ENCODE data around the gene TMEM95. TPM values are rescaled to one million over a fixed set of nuclear protein-coding genes. Genes with fewer than 3 reads are reported as not detected.
"Not testable (repeated sequence)": the region's sequence is repeated elsewhere in the genome, so short reads cannot be mapped to it uniquely, and the experiment has no call there.

The TMEM95 gene
- polyA plus RNA-seq, 1 donor from 2014 or later, result not detected

DNA sequence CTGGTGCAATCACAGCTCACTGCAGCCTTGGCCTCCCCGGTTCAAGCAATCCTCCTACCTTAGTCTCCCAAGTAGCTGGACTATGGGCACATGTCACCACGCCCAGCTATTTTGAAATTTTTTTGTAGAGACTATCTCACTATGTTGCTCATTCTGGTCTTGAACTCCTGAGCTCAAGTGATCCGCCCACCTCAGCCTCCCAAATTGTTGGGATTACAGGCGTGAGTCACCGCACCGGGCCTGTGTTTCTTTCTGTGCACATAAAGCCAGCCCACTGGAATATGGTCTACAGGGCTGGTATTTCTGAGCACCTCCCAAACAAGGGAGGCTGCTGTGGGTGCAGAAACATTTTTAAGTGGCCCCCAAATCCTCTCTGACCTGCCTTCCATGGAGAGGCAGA is 8.4 kb downstream of the TMEM95 start:
- Histone ChIP-seq H3K9me2 (ENCODE audit: insufficient read depth, low read length) (no peaks in the 10 kb centered on the region), H3K79me2 (replicated peaks; ENCODE audit: insufficient read depth, low read length) (no peaks in the 10 kb centered on the region), H3K9ac (ENCODE audit: low read length) (no peak overlapping the region), H3K27me3 (ENCODE audit: insufficient read depth, low read depth, low read length) (no peaks in the 10 kb centered on the region), H3K4me2 (ENCODE audit: low read length) (no peak overlapping the region), H4K20me1 (ENCODE audit: insufficient read depth) (no peaks in the 10 kb centered on the region), H3K9me3 (ENCODE audit: low read length) (no peaks in the 10 kb centered on the region), H3F3A (ENCODE audit: insufficient read depth, low read length, poor library complexity, severe bottlenecking) (no peaks in the 10 kb centered on the region), H2AFZ (ENCODE audit: low read depth, low read length) (no peak overlapping the region), H3K27ac (ENCODE audit: low read length) (no peak overlapping the region), H3K36me3 (ENCODE audit: insufficient read depth, low read length) (no peaks in the 10 kb centered on the region), H3K4me3 (ENCODE audit: low read length) (no peak overlapping the region)
- TF ChIP-seq SMC3 (conservative IDR thresholded peaks at IDR 0.05; ENCODE audit: poor library complexity), result no peak
- TF ChIP-seq TAF1 (IDR thresholded peaks at IDR 0.05; ENCODE audit: low read depth), result no peak
- no peak for TF ChIP-seq EZH2 (IDR thresholded peaks at IDR 0.05; ENCODE audit: borderline replicate concordance, insufficient read depth, low read length, poor library complexity, severe bottlenecking)
- no peak for TF ChIP-seq MXI1 (conservative IDR thresholded peaks at IDR 0.05; ENCODE audit: poor library complexity, severe bottlenecking)
- TF ChIP-seq, protein P1, sequence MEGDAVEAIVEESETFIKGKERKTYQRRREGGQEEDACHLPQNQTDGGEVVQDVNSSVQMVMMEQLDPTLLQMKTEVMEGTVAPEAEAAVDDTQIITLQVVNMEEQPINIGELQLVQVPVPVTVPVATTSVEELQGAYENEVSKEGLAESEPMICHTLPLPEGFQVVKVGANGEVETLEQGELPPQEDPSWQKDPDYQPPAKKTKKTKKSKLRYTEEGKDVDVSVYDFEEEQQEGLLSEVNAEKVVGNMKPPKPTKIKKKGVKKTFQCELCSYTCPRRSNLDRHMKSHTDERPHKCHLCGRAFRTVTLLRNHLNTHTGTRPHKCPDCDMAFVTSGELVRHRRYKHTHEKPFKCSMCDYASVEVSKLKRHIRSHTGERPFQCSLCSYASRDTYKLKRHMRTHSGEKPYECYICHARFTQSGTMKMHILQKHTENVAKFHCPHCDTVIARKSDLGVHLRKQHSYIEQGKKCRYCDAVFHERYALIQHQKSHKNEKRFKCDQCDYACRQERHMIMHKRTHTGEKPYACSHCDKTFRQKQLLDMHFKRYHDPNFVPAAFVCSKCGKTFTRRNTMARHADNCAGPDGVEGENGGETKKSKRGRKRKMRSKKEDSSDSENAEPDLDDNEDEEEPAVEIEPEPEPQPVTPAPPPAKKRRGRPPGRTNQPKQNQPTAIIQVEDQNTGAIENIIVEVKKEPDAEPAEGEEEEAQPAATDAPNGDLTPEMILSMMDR (IDR thresholded peaks at IDR 0.05; ENCODE audit: poor library complexity, severe bottlenecking), result no peak
- TF ChIP-seq EP300 (conservative IDR thresholded peaks at IDR 0.05; ENCODE audit: poor library complexity, severe bottlenecking), result no peak
- TF ChIP-seq POLR2AphosphoS5 (IDR thresholded peaks at IDR 0.05), result no peak
- TF ChIP-seq, protein P2, sequence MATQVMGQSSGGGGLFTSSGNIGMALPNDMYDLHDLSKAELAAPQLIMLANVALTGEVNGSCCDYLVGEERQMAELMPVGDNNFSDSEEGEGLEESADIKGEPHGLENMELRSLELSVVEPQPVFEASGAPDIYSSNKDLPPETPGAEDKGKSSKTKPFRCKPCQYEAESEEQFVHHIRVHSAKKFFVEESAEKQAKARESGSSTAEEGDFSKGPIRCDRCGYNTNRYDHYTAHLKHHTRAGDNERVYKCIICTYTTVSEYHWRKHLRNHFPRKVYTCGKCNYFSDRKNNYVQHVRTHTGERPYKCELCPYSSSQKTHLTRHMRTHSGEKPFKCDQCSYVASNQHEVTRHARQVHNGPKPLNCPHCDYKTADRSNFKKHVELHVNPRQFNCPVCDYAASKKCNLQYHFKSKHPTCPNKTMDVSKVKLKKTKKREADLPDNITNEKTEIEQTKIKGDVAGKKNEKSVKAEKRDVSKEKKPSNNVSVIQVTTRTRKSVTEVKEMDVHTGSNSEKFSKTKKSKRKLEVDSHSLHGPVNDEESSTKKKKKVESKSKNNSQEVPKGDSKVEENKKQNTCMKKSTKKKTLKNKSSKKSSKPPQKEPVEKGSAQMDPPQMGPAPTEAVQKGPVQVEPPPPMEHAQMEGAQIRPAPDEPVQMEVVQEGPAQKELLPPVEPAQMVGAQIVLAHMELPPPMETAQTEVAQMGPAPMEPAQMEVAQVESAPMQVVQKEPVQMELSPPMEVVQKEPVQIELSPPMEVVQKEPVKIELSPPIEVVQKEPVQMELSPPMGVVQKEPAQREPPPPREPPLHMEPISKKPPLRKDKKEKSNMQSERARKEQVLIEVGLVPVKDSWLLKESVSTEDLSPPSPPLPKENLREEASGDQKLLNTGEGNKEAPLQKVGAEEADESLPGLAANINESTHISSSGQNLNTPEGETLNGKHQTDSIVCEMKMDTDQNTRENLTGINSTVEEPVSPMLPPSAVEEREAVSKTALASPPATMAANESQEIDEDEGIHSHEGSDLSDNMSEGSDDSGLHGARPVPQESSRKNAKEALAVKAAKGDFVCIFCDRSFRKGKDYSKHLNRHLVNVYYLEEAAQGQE (IDR thresholded peaks at IDR 0.05; ENCODE audit: borderline replicate concordance), result no peak
- no peak for TF ChIP-seq RAD21 (conservative IDR thresholded peaks at IDR 0.05)

DNA sequence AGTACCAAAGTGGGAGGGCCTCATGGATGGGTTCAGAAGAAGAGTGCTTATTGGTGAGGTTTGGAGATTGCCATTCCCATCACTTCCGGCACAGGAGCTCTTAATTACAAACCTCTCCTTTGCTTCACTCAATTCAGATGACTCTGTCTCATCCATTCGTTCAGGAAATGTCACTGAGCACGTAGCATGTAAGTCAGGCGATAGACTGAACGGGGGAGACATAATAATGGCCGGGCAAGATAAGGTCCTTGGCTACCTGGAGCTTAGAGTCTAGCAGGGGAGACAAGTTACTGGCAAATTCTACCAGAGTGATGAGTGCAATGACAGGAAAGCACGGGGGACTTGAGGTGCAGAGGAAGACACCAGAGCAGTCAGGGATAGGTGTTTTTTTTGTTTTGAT is 11.0 kb downstream of the TMEM95 start:
- not testable (repeated sequence) for H3K9me3 ChIP-seq (ENCODE audit: low read length); H3K9ac ChIP-seq (ENCODE audit: low read length); H3K9me2 ChIP-seq (ENCODE audit: insufficient read depth, low read length); H2AFZ ChIP-seq (ENCODE audit: low read depth, low read length); H3K79me2 ChIP-seq (replicated peaks; ENCODE audit: insufficient read depth, low read length); H3F3A ChIP-seq (ENCODE audit: insufficient read depth, low read length, poor library complexity, severe bottlenecking); H3K27me3 ChIP-seq (ENCODE audit: insufficient read depth, low read depth, low read length); H3K4me2 ChIP-seq (ENCODE audit: low read length); H3K27ac ChIP-seq (ENCODE audit: low read length); H3K36me3 ChIP-seq (ENCODE audit: insufficient read depth, low read length); H4K20me1 ChIP-seq (ENCODE audit: insufficient read depth); H3K4me3 ChIP-seq (ENCODE audit: low read length)

DNA sequence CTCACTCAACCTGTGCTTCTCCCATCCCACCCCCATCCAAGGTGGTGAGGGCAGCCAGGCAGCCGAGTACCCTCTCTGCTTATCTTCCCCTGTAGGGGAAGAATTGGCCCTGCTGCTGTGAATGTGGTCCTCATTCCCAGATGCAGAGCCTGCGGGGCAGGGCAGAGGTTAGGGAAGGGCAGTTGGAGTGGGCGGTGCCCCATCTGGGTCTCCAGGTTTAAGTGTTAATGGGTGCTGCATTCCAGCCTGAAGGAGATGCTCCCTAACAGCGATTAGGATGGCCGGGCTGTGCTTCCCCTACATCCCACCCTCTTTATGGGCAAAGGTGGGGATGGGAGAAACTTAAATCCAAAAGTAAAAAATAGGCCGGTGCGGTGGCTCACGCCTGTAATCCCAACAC is 12.1 kb downstream of the TMEM95 start:
- Histone ChIP-seq H3K27me3 (ENCODE audit: insufficient read depth, low read depth, low read length) (no peaks in the 10 kb centered on the region), H3K27ac (ENCODE audit: low read length) (no peak overlapping the region), H3K79me2 (replicated peaks; ENCODE audit: insufficient read depth, low read length) (no peaks in the 10 kb centered on the region), H3K9me2 (ENCODE audit: insufficient read depth, low read length) (no peaks in the 10 kb centered on the region), H2AFZ (ENCODE audit: low read depth, low read length) (no peak overlapping the region), H4K20me1 (ENCODE audit: insufficient read depth) (no peaks in the 10 kb centered on the region), H3K4me2 (ENCODE audit: low read length) (no peak overlapping the region), H3F3A (ENCODE audit: insufficient read depth, low read length, poor library complexity, severe bottlenecking) (no peaks in the 10 kb centered on the region), H3K4me3 (ENCODE audit: low read length) (no peak overlapping the region), H3K9ac (ENCODE audit: low read length) (no peak overlapping the region), H3K9me3 (ENCODE audit: low read length) (no peaks in the 10 kb centered on the region), H3K36me3 (ENCODE audit: insufficient read depth, low read length) (no peaks in the 10 kb centered on the region)
- TF ChIP-seq, protein P2 (IDR thresholded peaks at IDR 0.05; ENCODE audit: borderline replicate concordance), result no peak
- no peak for TF ChIP-seq TAF1 (IDR thresholded peaks at IDR 0.05; ENCODE audit: low read depth)
- no peak for TF ChIP-seq EZH2 (IDR thresholded peaks at IDR 0.05; ENCODE audit: borderline replicate concordance, insufficient read depth, low read length, poor library complexity, severe bottlenecking)
- TF ChIP-seq EP300 (conservative IDR thresholded peaks at IDR 0.05; ENCODE audit: poor library complexity, severe bottlenecking), result no peak
- TF ChIP-seq MXI1 (conservative IDR thresholded peaks at IDR 0.05; ENCODE audit: poor library complexity, severe bottlenecking), result no peak
- TF ChIP-seq, protein P1 (IDR thresholded peaks at IDR 0.05; ENCODE audit: poor library complexity, severe bottlenecking), result no peak
- TF ChIP-seq RAD21 (conservative IDR thresholded peaks at IDR 0.05), result no peak
- TF ChIP-seq POLR2AphosphoS5 (IDR thresholded peaks at IDR 0.05), result no peak
- TF ChIP-seq SMC3 (conservative IDR thresholded peaks at IDR 0.05; ENCODE audit: poor library complexity), result no peak

All from neural cell (in vitro differentiated cells).